ENCODE measurements around the gene PITPNM2. TPM values are rescaled to one million over a fixed set of nuclear protein-coding genes. Genes with fewer than 3 reads are reported as not detected.

PITPNM2 gene
- total and polyA plus RNA-seq, 9 of the 15 experiments (the other 6 are each of a cell fraction or from before 2014, with no cell fraction given), result 0.03 to 10.8 (median 2.9) TPM

DNA sequence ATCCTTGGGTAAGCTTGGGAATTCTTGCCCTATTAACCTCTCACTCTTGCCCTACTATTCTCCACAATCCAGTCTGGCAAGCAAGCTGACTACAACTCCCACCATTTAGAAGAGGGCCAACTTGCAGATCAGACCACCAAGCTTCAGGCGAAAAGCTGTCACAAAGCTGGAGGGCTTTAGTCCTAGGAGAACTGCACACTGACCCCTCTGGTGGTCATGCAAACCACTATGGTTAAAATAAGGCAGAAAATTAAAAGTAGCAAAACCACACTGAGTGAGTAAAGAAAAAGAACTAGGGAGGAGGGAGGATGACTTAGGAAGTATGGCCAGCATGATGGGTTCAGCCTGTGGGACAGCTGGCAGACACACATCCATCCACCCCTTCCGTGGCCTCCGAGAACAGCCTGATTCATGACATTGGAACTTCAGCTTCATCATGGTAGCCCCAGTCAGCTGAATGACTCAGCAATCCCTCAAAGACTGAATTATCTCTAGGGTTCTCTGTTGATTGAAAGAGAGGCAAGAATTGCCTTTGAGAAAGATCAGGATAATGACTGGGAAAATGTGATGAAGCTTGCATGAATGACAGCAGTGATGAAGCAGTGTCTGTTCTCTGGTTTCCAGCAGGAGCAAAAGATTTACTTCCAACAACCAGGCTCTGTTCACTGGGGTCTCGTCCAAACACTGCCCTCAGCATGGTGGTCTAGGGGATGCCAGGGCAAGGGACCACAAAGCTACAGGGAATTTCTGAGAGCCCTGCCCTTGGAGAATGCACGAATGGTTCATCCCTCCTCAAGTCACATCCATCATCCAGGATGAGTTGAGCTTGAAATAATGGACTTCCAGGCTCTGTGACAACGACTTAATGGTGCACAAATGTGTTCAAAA lies 24.4 kb downstream of the PITPNM2 start (continued):
- TF ChIP-seq HMG20B (CRISPR knock-in tag; IDR thresholded peaks at IDR 0.05) (no peak), TCF7L2 (IDR thresholded peaks at IDR 0.05; ENCODE audit: low read depth, low read length) (no peak), HOMEZ (CRISPR knock-in tag; IDR thresholded peaks at IDR 0.05) (no peak), PCBP2 (IDR thresholded peaks at IDR 0.05; ENCODE audit: low read depth, low read length, poor library complexity, severe bottlenecking) (no peak), RFX5 (IDR thresholded peaks at IDR 0.05; ENCODE audit: low read depth, low read length) (no peak), ZC3H11A (IDR thresholded peaks at IDR 0.05; ENCODE audit: low read depth, low read length) (no peak), ZNF586 (CRISPR knock-in tag; conservative IDR thresholded peaks at IDR 0.05) (no peak), TCF3 (CRISPR knock-in tag; IDR thresholded peaks at IDR 0.05) (no peak; the same call in 1 of the 2 replicates), PTTG1 (tag; IDR thresholded peaks at IDR 0.05; ENCODE audit: low read depth) (no peak), ZNF165 (CRISPR knock-in tag; IDR thresholded peaks at IDR 0.05; ENCODE audit: borderline replicate concordance) (no peak), WHSC1 (IDR thresholded peaks at IDR 0.05; ENCODE audit: low read length) (no peak), HNRNPL (IDR thresholded peaks at IDR 0.05; ENCODE audit: low read depth, low read length) (no peak), RAD51 (IDR thresholded peaks at IDR 0.05; ENCODE audit: borderline replicate concordance, low read depth) (peak; percentile 4; the same call in 1 of the 2 replicates), ZNF197 (CRISPR knock-in tag; IDR thresholded peaks at IDR 0.05; ENCODE audit: low read depth) (0 out of 2 replicates have a peak, but pooled peaks have one; percentile 55), ZNF282 (CRISPR knock-in tag; IDR thresholded peaks at IDR 0.05) (no peak)
- TF ChIP-seq, protein P1, sequence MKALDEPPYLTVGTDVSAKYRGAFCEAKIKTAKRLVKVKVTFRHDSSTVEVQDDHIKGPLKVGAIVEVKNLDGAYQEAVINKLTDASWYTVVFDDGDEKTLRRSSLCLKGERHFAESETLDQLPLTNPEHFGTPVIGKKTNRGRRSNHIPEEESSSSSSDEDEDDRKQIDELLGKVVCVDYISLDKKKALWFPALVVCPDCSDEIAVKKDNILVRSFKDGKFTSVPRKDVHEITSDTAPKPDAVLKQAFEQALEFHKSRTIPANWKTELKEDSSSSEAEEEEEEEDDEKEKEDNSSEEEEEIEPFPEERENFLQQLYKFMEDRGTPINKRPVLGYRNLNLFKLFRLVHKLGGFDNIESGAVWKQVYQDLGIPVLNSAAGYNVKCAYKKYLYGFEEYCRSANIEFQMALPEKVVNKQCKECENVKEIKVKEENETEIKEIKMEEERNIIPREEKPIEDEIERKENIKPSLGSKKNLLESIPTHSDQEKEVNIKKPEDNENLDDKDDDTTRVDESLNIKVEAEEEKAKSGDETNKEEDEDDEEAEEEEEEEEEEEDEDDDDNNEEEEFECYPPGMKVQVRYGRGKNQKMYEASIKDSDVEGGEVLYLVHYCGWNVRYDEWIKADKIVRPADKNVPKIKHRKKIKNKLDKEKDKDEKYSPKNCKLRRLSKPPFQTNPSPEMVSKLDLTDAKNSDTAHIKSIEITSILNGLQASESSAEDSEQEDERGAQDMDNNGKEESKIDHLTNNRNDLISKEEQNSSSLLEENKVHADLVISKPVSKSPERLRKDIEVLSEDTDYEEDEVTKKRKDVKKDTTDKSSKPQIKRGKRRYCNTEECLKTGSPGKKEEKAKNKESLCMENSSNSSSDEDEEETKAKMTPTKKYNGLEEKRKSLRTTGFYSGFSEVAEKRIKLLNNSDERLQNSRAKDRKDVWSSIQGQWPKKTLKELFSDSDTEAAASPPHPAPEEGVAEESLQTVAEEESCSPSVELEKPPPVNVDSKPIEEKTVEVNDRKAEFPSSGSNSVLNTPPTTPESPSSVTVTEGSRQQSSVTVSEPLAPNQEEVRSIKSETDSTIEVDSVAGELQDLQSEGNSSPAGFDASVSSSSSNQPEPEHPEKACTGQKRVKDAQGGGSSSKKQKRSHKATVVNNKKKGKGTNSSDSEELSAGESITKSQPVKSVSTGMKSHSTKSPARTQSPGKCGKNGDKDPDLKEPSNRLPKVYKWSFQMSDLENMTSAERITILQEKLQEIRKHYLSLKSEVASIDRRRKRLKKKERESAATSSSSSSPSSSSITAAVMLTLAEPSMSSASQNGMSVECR (CRISPR knock-in tag; IDR thresholded peaks at IDR 0.05), result no peak
- TF ChIP-seq, protein P2, sequence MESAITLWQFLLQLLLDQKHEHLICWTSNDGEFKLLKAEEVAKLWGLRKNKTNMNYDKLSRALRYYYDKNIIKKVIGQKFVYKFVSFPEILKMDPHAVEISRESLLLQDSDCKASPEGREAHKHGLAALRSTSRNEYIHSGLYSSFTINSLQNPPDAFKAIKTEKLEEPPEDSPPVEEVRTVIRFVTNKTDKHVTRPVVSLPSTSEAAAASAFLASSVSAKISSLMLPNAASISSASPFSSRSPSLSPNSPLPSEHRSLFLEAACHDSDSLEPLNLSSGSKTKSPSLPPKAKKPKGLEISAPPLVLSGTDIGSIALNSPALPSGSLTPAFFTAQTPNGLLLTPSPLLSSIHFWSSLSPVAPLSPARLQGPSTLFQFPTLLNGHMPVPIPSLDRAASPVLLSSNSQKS (CRISPR knock-in tag; IDR thresholded peaks at IDR 0.05), result no peak
- TF ChIP-seq, protein P3, sequence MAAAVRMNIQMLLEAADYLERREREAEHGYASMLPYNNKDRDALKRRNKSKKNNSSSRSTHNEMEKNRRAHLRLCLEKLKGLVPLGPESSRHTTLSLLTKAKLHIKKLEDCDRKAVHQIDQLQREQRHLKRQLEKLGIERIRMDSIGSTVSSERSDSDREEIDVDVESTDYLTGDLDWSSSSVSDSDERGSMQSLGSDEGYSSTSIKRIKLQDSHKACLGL (CRISPR knock-in tag; IDR thresholded peaks at IDR 0.05; ENCODE audit: borderline replicate concordance, poor library complexity, severe bottlenecking), result no peak

Measured in K562 (cell line).